Left colon (tissue), 2 donors: Measurements from ENCODE around the gene MPP1. TPM values are rescaled to one million over a fixed set of nuclear protein-coding genes. Genes with fewer than 3 reads are reported as not detected.
A peak's percentile ranks its signal among the peaks of the same experiment; 100 is the strongest.

ENCODE experiments used
- ATAC-seq: fragments of 200-7000 bp; cut with Tn5 transposase; one replicate; pipeline ENCODE4 v1.9.1; 2020; ENCODE audit warnings: mild to moderate bottlenecking, moderate library complexity
- DNase-seq, 2 donors: peaks; one replicate each; pipeline ENCODE4 v3.0.0-alpha.2; 2020
- intact Hi-C, 2 donors: fragments of 100-400 bp; cut with DNase I in 1 of 2; cut with micrococcal nuclease in 1 of 2; formaldehyde crosslinking; loops; one replicate each; pipeline versions ENCODE4 v1.11.2 to v1.14.0; 2022; cut with DNase I, micrococcal nuclease
- total RNA-seq, 2 donors: library from RNA; stranded (reverse); fragmentation: NEBNext Ultra II Directional; extraction: Animal tissue kit (Norgen Biotek cat#: 25700); gene quantifications; one replicate each; pipeline ENCODE4 v1.2.1, GENCODE V29; 2021
- donor health status: DM: no; HTN: no; CAD: no.
- donor health status: DM: yes; HTN: yes; CAD: no.

MPP1 gene
- total RNA-seq, 2 donors from 2014 or later = 24.6 to 26.9 TPM

GRCh38 chrX:154738011-154738738 lies 67.1 kb downstream of the MPP1 start:
- intact Hi-C loops = no loop called here
- ATAC-seq = no peak
- DNase-seq = no peak

DNA sequence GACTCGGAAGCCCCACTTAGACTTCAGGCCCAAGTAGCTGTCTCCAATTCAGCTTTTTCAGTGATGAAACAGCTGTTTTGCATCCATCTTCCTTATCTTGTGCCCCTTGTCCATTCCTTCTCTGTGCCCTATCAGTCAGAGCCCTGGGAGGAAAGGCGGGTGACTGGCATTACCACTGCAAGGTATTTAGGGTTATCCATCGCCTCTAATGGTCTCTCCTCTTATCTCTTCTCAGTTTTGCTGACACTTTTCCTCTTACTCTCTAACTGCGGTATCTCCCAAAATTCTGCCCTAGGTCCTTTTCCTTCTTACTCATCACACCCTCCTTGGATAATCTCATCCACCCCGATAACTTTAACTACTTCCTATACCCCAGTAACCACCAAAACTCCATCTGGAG lies 68.1 kb downstream of the MPP1 start:
- DNase-seq = no peak
- intact Hi-C loops = no loop called here
- no peak for ATAC-seq

DNA sequence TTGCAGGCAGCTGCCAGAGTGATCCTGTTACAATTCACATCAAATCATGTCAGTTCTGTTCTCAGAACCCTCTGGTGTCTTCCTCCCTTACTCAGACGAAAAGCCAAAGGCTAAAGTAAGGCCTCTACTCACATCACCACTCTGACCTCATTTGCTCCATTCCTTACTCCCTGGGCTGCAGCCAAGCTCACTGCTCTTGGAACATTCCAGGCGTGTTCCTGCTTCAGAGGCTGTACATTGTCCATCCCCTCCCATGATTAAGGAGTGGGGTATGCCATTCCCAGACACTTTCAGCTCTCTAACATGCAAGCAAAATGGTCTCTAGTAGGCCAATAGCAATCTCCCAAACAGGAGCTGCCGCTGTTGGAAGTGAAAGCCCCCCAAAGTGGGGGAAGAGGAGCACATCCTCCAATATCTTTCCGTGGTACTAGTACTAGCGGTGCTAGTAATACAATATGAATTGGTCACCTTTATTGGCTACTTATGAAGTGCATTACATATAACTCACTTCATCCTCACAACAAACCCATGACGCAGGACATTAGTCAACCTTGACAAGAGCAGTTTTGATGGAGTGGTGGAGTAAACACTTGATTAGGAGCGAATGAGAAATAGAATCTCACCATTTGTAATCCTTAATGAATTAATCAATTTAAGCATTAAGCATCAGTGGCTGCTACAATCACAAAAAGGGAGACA lies 69.4 kb downstream of the MPP1 start:
- no peak for ATAC-seq
- intact Hi-C loops = no loop called here
- DNase-seq = no peak

- intact Hi-C loops = no loop called here
- ATAC-seq (peak; percentile 12), DNase-seq (peak in 1 of 2 donors; percentile 14)
These were observed 71.1 kb downstream of the MPP1 start for GRCh38 chrX:154734061-154734781.

DNA sequence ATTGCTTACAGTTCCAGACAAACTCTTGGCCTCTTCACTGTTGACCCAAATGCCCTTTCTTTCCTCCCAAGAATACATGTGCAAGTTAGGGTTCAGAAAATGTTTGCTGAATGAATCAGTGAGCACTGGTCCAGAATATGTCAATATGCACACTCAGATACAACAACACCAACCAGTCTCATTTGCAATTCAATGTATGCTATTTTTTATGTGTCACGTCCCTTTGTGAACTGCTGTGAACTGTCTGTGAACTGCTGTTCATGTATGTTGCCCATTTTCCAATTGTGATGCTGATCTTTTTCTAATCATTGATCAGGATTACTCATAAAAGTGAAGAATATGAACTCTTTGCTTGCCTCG lies 72.2 kb downstream of the MPP1 start:
- intact Hi-C loops = no loop called here
- ATAC-seq (no peak), DNase-seq (no peak)

- no peak for ATAC-seq
- intact Hi-C loops = no loop called here
These were observed 72.7 kb downstream of the MPP1 start for GRCh38 chrX:154732421-154733065.

DNA sequence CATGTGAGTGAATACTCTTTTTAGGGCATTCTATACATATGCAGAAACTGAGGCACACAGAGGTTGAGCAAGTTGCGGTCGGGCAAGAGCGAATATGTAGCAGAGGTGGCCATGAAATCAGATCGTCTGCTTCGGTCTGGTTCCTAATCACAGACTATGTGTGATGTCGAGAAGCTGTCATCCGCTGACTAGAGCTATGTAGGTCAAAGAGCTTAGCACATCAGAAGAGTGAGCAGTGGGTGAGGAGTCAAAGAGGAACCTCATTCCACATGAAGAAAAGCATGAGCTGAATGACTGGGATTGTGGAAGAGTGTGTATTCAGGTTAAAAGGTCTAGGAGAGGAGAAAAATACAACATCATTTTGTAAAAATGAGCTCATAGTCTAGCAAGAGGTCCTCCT lies 73.4 kb downstream of the MPP1 start:
- intact Hi-C loops = no loop called here
- no peak for ATAC-seq
- no peak for DNase-seq

More at GRCh38 chrX:154732421-154733065, 72.7 kb downstream of the MPP1 start:
- no peak for DNase-seq

DNA sequence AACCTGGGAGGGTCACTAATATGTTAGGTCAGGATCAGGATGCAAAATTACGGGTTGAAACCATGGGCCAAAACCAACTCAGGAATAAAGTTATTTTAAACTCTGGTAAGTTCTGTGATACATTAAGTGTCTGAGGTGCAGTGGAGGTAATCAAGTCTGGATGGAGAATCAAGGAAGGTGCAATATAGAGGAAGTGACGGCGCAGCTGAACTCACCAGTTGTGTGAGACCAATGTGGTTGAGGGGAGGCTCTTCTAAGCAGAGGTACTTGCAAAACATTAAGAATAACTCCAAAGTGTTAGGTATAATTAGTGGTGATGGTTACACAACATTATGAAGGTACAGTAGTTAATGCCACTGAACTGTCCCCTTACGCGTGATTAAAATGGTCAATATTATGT lies 74.1 kb downstream of the MPP1 start:
- intact Hi-C loops = no loop called here
- DNase-seq (no peak), ATAC-seq (no peak)

GRCh38 chrX:154730253-154730891 lies 74.9 kb downstream of the MPP1 start:
- ATAC-seq = no peak
- intact Hi-C loops = no loop called here
- DNase-seq = no peak

DNA sequence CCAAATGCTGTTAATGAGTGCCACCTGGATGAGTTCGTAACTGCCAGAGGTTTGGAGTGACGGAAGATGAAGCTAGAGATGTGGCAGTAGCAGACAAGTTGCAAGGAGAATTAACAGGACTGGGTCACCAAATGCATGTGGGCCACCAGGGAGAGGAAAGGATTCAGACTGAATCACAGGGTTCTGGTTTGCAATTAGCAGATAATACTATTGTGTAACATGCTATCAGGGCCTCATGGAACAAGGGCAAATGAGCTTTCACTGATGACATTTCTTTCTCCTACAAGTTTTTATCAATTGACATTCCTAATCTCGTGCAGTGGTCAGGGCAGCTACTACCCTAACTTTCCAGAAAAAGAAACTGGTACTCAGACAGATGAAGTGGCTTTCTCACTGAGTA lies 75.8 kb downstream of the MPP1 start:
- DNase-seq (no peak), ATAC-seq (no peak)
- intact Hi-C loops = no loop called here

Other genes starting within 250 kb of the MPP1 start
- gene CTAG1A, start 220.4 kb downstream of the MPP1 start, total RNA-seq = not detected
- not detected for gene CTAG1B, start 186.2 kb downstream of the MPP1 start, total RNA-seq
- gene CTAG2, start 151.9 kb downstream of the MPP1 start, total RNA-seq = not detected
- 1 to 10 TPM; 1.2 to 2.3 TPM for gene GAB3, start 54.4 kb downstream of the MPP1 start, total RNA-seq
- gene DKC1, start 42.6 kb downstream of the MPP1 start, total RNA-seq = 10 to 100 TPM; 25.6 to 41.6 TPM
- gene SMIM9, start 29.2 kb upstream of the MPP1 start, total RNA-seq = not detected
- 10 to 100 TPM; 30.9 to 31.9 TPM for gene F8A1, start 80.9 kb upstream of the MPP1 start, total RNA-seq
- gene F8, start 217.2 kb upstream of the MPP1 start, total RNA-seq = 1 to 10 TPM; 2.1 to 4.5 TPM
- gene FUNDC2, start 221.4 kb upstream of the MPP1 start, total RNA-seq = 10 to 100 TPM; 41.1 to 53.9 TPM